Measurements from ENCODE around the gene EPO. TPM values are rescaled to one million over a fixed set of nuclear protein-coding genes. Genes with fewer than 3 reads are reported as not detected.

EPO gene
- 0.13 TPM for polyA plus RNA-seq (2013, experiment 1 of 2)
- 0.22 TPM for polyA plus RNA-seq (2013, experiment 2 of 2)

- H3K79me2 ChIP-seq (ENCODE audit: control insufficient read depth, insufficient read depth, low read length) = no peaks in the 10 kb centered on the region
- no peak within 1 kb of the TSS for H3K4me3 ChIP-seq (ENCODE audit: low read length)
- H3K56ac ChIP-seq (ENCODE audit: low read length) = peak within 1 kb of the TSS; percentile 56
- H3K9ac ChIP-seq (ENCODE audit: low read length) = peak within 1 kb of the TSS; percentile 42
- H4K5ac ChIP-seq (ENCODE audit: low read length) = no peak within 1 kb of the TSS
- H3K4ac ChIP-seq (ENCODE audit: low read depth, low read length) = no peak within 1 kb of the TSS
- no peak within 1 kb of the TSS for H2BK15ac ChIP-seq (replicated peaks; ENCODE audit: low read depth)
- H3K27ac ChIP-seq (ENCODE audit: low read depth, low read length) = no peak within 1 kb of the TSS
- no peaks in the 10 kb centered on the region for H3K36me3 ChIP-seq (ENCODE audit: control insufficient read depth, insufficient read depth, low read length)
- H2BK5ac ChIP-seq (ENCODE audit: low read length) = no peak within 1 kb of the TSS
- H3K27me3 ChIP-seq (ENCODE audit: insufficient read depth, low read length, poor library complexity) = peaks cover 18% of the 10 kb centered on the region
- H3K79me1 ChIP-seq (ENCODE audit: low read length) = no peaks in the 10 kb centered on the region
- H2BK120ac ChIP-seq (ENCODE audit: low read depth, low read length) = no peak within 1 kb of the TSS
- H3K4me2 ChIP-seq (ENCODE audit: low read length) = peak within 1 kb of the TSS; percentile 29
- H2AK5ac ChIP-seq (ENCODE audit: low read length) = no peak within 1 kb of the TSS
- no peak within 1 kb of the TSS for H3K23ac ChIP-seq (ENCODE audit: low read length)
- no peak within 1 kb of the TSS for H3K18ac ChIP-seq (ENCODE audit: low read length)
- DNase-seq = no peak
- no CpG with 5 or more reads among the region's 21 CpGs for WGBS (ENCODE audit: extremely low coverage, insufficient coverage, low lambda C conversion rate)
- no peaks in the 10 kb centered on the region for H3K4me1 ChIP-seq (ENCODE audit: control insufficient read depth, low read depth, low read length)
- H4K8ac ChIP-seq (ENCODE audit: low read depth, low read length) = no peak within 1 kb of the TSS
Observed at GRCh38 chr7:100720279-100720670, at the start of gene EPO. TSS of gene EPO (plus strand) at chr7:100720468. CDS start at chr7:100720981, 513 bp downstream.

GRCh38 chr7:100671353-100672327 is 48.6 kb upstream of the EPO start:
- no peak overlapping the region for H3K9ac ChIP-seq (ENCODE audit: low read length)
- H3K36me3 ChIP-seq (ENCODE audit: control insufficient read depth, insufficient read depth, low read length) = no peaks in the 10 kb centered on the region
- no peak overlapping the region for H2BK15ac ChIP-seq (replicated peaks; ENCODE audit: low read depth)
- no peak overlapping the region for H3K4ac ChIP-seq (ENCODE audit: low read depth, low read length)
- no peak overlapping the region for H4K5ac ChIP-seq (ENCODE audit: low read length)
- H4K8ac ChIP-seq (ENCODE audit: low read depth, low read length) = no peak overlapping the region
- H3K27me3 ChIP-seq (ENCODE audit: insufficient read depth, low read length, poor library complexity) = no peaks in the 10 kb centered on the region
- no peaks in the 10 kb centered on the region for H3K4me1 ChIP-seq (ENCODE audit: control insufficient read depth, low read depth, low read length)
- no peak overlapping the region for H2BK120ac ChIP-seq (ENCODE audit: low read depth, low read length)
- peaks cover 2% of the 10 kb centered on the region for H3K79me1 ChIP-seq (ENCODE audit: low read length)
- H3K4me3 ChIP-seq (ENCODE audit: low read length) = no peak overlapping the region
- H3K27ac ChIP-seq (ENCODE audit: low read depth, low read length) = no peak overlapping the region
- H2AK5ac ChIP-seq (ENCODE audit: low read length) = no peak overlapping the region
- DNase-seq = no peak
- H2BK5ac ChIP-seq (ENCODE audit: low read length) = no peak overlapping the region
- no peak overlapping the region for H3K4me2 ChIP-seq (ENCODE audit: low read length)
- no peak overlapping the region for H3K23ac ChIP-seq (ENCODE audit: low read length)
- no peak overlapping the region for H3K18ac ChIP-seq (ENCODE audit: low read length)
- no CpG with 5 or more reads among the region's 18 CpGs for WGBS (ENCODE audit: extremely low coverage, insufficient coverage, low lambda C conversion rate)
- H3K56ac ChIP-seq (ENCODE audit: low read length) = no peak overlapping the region
- H3K79me2 ChIP-seq (ENCODE audit: control insufficient read depth, insufficient read depth, low read length) = peaks cover 4% of the 10 kb centered on the region

GRCh38 chr7:100673302-100673941 is 46.8 kb upstream of the EPO start, which contains the start of gene GNB2:
TSS of gene GNB2 (plus strand) at chr7:100673740. CDS start at chr7:100676266, 2,526 bp downstream.
- H3K79me1 ChIP-seq (ENCODE audit: low read length) = peaks cover 5% of the 10 kb centered on the region
- peak within 1 kb of the TSS; percentile 97 for H3K4me2 ChIP-seq (ENCODE audit: low read length)
- peak within 1 kb of the TSS; percentile 95 for H3K4ac ChIP-seq (ENCODE audit: low read depth, low read length)
- H3K9ac ChIP-seq (ENCODE audit: low read length) = peak within 1 kb of the TSS; percentile 90
- H2BK120ac ChIP-seq (ENCODE audit: low read depth, low read length) = peak within 1 kb of the TSS; percentile 85
- H3K56ac ChIP-seq (ENCODE audit: low read length) = peak within 1 kb of the TSS; percentile 94
- peak; percentile 99 for DNase-seq
- peak within 1 kb of the TSS; percentile 74 for H3K4me3 ChIP-seq (ENCODE audit: low read length)
- no CpG with 5 or more reads among the region's 65 CpGs for WGBS (ENCODE audit: extremely low coverage, insufficient coverage, low lambda C conversion rate)
- H3K4me1 ChIP-seq (ENCODE audit: control insufficient read depth, low read depth, low read length) = no peaks in the 10 kb centered on the region
- no peaks in the 10 kb centered on the region for H3K27me3 ChIP-seq (ENCODE audit: insufficient read depth, low read length, poor library complexity)
- peak within 1 kb of the TSS; percentile 96 for H4K8ac ChIP-seq (ENCODE audit: low read depth, low read length)
- H3K18ac ChIP-seq (ENCODE audit: low read length) = peak within 1 kb of the TSS; percentile 95
- H3K36me3 ChIP-seq (ENCODE audit: control insufficient read depth, insufficient read depth, low read length) = peaks cover 1% of the 10 kb centered on the region
- H3K27ac ChIP-seq (ENCODE audit: low read depth, low read length) = peak within 1 kb of the TSS; percentile 78
- H2AK5ac ChIP-seq (ENCODE audit: low read length) = no peak within 1 kb of the TSS
- H3K23ac ChIP-seq (ENCODE audit: low read length) = peak within 1 kb of the TSS; percentile 45
- no peak within 1 kb of the TSS for H2BK15ac ChIP-seq (replicated peaks; ENCODE audit: low read depth)
- peak within 1 kb of the TSS; percentile 73 for H2BK5ac ChIP-seq (ENCODE audit: low read length)
- H3K79me2 ChIP-seq (ENCODE audit: control insufficient read depth, insufficient read depth, low read length) = peaks cover 4% of the 10 kb centered on the region
- no peak within 1 kb of the TSS for H4K5ac ChIP-seq (ENCODE audit: low read length)

- H3K27ac ChIP-seq (ENCODE audit: low read depth, low read length) = peak overlapping the region; percentile 16
- H3K27me3 ChIP-seq (ENCODE audit: insufficient read depth, low read length, poor library complexity) = no peaks in the 10 kb centered on the region
- peak overlapping the region; percentile 97 for H3K4me2 ChIP-seq (ENCODE audit: low read length)
- no peak overlapping the region for H2BK5ac ChIP-seq (ENCODE audit: low read length)
- peak overlapping the region; percentile 94 for H3K56ac ChIP-seq (ENCODE audit: low read length)
- no peak overlapping the region for H3K23ac ChIP-seq (ENCODE audit: low read length)
- peak overlapping the region; percentile 95 for H3K4ac ChIP-seq (ENCODE audit: low read depth, low read length)
- H3K4me1 ChIP-seq (ENCODE audit: control insufficient read depth, low read depth, low read length) = no peaks in the 10 kb centered on the region
- no peak overlapping the region for H4K5ac ChIP-seq (ENCODE audit: low read length)
- H3K4me3 ChIP-seq (ENCODE audit: low read length) = peak overlapping the region; percentile 74
- H3K18ac ChIP-seq (ENCODE audit: low read length) = peak overlapping the region; percentile 95
- H3K9ac ChIP-seq (ENCODE audit: low read length) = peak overlapping the region; percentile 90
- H4K8ac ChIP-seq (ENCODE audit: low read depth, low read length) = peak overlapping the region; percentile 96
- no CpG with 5 or more reads among the region's 34 CpGs for WGBS (ENCODE audit: extremely low coverage, insufficient coverage, low lambda C conversion rate)
- H3K79me1 ChIP-seq (ENCODE audit: low read length) = peaks cover 5% of the 10 kb centered on the region
- H2BK15ac ChIP-seq (replicated peaks; ENCODE audit: low read depth) = no peak overlapping the region
- H3K79me2 ChIP-seq (ENCODE audit: control insufficient read depth, insufficient read depth, low read length) = peaks cover 4% of the 10 kb centered on the region
- H2AK5ac ChIP-seq (ENCODE audit: low read length) = no peak overlapping the region
- H3K36me3 ChIP-seq (ENCODE audit: control insufficient read depth, insufficient read depth, low read length) = peaks cover 3% of the 10 kb centered on the region
- DNase-seq = no peak
- H2BK120ac ChIP-seq (ENCODE audit: low read depth, low read length) = peak overlapping the region; percentile 85
Observed at GRCh38 chr7:100673942-100674410, 46.3 kb upstream of the EPO start.

- peak; percentile 49 for DNase-seq
- Histone ChIP-seq H3K4me2 (ENCODE audit: low read length) (peak overlapping the region; percentile 97), H3K4me1 (ENCODE audit: control insufficient read depth, low read depth, low read length) (no peaks in the 10 kb centered on the region), H3K23ac (ENCODE audit: low read length) (peak overlapping the region; percentile 45), H3K18ac (ENCODE audit: low read length) (peak overlapping the region; percentile 95), H4K8ac (ENCODE audit: low read depth, low read length) (no peak overlapping the region), H3K79me1 (ENCODE audit: low read length) (peaks cover 5% of the 10 kb centered on the region), H2BK15ac (replicated peaks; ENCODE audit: low read depth) (no peak overlapping the region), H2BK5ac (ENCODE audit: low read length) (no peak overlapping the region), H3K27ac (ENCODE audit: low read depth, low read length) (no peak overlapping the region), H3K27me3 (ENCODE audit: insufficient read depth, low read length, poor library complexity) (no peaks in the 10 kb centered on the region), H2BK120ac (ENCODE audit: low read depth, low read length) (peak overlapping the region; percentile 85), H3K4ac (ENCODE audit: low read depth, low read length) (peak overlapping the region; percentile 95), H3K4me3 (ENCODE audit: low read length) (peak overlapping the region; percentile 74), H3K79me2 (ENCODE audit: control insufficient read depth, insufficient read depth, low read length) (peaks cover 4% of the 10 kb centered on the region), H3K36me3 (ENCODE audit: control insufficient read depth, insufficient read depth, low read length) (peaks cover 4% of the 10 kb centered on the region), H2AK5ac (ENCODE audit: low read length) (no peak overlapping the region), H3K9ac (ENCODE audit: low read length) (peak overlapping the region; percentile 90), H4K5ac (ENCODE audit: low read length) (no peak overlapping the region), H3K56ac (ENCODE audit: low read length) (peak overlapping the region; percentile 94)
- no CpG with 5 or more reads among the region's 43 CpGs for WGBS (ENCODE audit: extremely low coverage, insufficient coverage, low lambda C conversion rate)
Observed at GRCh38 chr7:100674411-100675104, 45.7 kb upstream of the EPO start.
